ENCODE results near the gene CAPZA1. TPM values are rescaled to one million over a fixed set of nuclear protein-coding genes. Genes with fewer than 3 reads are reported as not detected.
A peak's percentile ranks its signal among the peaks of the same experiment; 100 is the strongest.

The CAPZA1 gene
- total RNA-seq, 1 donor from 2014 or later, result 143 TPM

DNA sequence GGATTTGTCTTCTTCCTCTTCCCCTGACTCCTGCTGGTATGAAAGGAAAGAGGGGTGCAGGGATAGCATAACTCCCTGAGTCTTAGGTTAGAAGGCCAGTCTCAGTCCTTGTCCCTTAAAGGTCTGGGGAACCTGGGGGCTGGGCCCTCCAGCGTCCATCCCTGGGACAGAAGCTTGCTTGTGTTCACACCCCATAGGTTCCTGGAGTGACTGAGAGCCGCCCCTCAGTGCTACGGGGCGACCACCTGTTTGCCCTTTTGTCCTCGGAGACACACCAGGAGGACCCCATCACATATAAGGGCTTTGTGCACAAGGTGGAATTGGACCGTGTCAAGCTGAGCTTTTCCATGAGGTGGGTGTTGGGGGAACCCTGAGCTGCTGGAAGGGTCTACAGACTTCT is 74.2 kb downstream of the CAPZA1 start:
- Histone ChIP-seq H3K4me1 (peaks cover 5% of the 10 kb centered on the region), H3K27me3 (ENCODE audit: low read depth) (no peaks in the 10 kb centered on the region), H3K36me3 (peaks cover 95% of the 10 kb centered on the region), H3K4me3 (no peak overlapping the region), H3K9me3 (no peaks in the 10 kb centered on the region), H3K27ac (no peak overlapping the region)
- ATAC-seq (no peak), DNase-seq (no peak)
- TF ChIP-seq, protein P1, sequence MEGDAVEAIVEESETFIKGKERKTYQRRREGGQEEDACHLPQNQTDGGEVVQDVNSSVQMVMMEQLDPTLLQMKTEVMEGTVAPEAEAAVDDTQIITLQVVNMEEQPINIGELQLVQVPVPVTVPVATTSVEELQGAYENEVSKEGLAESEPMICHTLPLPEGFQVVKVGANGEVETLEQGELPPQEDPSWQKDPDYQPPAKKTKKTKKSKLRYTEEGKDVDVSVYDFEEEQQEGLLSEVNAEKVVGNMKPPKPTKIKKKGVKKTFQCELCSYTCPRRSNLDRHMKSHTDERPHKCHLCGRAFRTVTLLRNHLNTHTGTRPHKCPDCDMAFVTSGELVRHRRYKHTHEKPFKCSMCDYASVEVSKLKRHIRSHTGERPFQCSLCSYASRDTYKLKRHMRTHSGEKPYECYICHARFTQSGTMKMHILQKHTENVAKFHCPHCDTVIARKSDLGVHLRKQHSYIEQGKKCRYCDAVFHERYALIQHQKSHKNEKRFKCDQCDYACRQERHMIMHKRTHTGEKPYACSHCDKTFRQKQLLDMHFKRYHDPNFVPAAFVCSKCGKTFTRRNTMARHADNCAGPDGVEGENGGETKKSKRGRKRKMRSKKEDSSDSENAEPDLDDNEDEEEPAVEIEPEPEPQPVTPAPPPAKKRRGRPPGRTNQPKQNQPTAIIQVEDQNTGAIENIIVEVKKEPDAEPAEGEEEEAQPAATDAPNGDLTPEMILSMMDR (IDR thresholded peaks at IDR 0.05), result no peak
- intact Hi-C loops (cut with DNase I), result no loop called here

GRCh38 chr1:112694363-112694929 is 74.8 kb downstream of the CAPZA1 start:
- ATAC-seq (no peak), DNase-seq (no peak)
- intact Hi-C loops (cut with DNase I), result no loop called here
- Histone ChIP-seq H3K4me3 (no peak overlapping the region), H3K27ac (no peak overlapping the region), H3K4me1 (peaks cover 12% of the 10 kb centered on the region), H3K27me3 (ENCODE audit: low read depth) (no peaks in the 10 kb centered on the region), H3K36me3 (peaks cover 100% of the 10 kb centered on the region), H3K9me3 (no peaks in the 10 kb centered on the region)
- TF ChIP-seq, protein P1 (IDR thresholded peaks at IDR 0.05), result no peak

GRCh38 chr1:112695276-112695675 is 75.6 kb downstream of the CAPZA1 start:
- H3K4me1 ChIP-seq, result peaks cover 20% of the 10 kb centered on the region
- no peak overlapping the region for H3K27ac ChIP-seq
- intact Hi-C loops (cut with DNase I), result no loop called here
- H3K4me3 ChIP-seq, result no peak overlapping the region
- H3K27me3 ChIP-seq (ENCODE audit: low read depth), result no peaks in the 10 kb centered on the region
- peaks cover 100% of the 10 kb centered on the region for H3K36me3 ChIP-seq
- ATAC-seq (no peak), DNase-seq (no peak)
- TF ChIP-seq, protein P1 (IDR thresholded peaks at IDR 0.05), result no peak
- no peaks in the 10 kb centered on the region for H3K9me3 ChIP-seq

DNA sequence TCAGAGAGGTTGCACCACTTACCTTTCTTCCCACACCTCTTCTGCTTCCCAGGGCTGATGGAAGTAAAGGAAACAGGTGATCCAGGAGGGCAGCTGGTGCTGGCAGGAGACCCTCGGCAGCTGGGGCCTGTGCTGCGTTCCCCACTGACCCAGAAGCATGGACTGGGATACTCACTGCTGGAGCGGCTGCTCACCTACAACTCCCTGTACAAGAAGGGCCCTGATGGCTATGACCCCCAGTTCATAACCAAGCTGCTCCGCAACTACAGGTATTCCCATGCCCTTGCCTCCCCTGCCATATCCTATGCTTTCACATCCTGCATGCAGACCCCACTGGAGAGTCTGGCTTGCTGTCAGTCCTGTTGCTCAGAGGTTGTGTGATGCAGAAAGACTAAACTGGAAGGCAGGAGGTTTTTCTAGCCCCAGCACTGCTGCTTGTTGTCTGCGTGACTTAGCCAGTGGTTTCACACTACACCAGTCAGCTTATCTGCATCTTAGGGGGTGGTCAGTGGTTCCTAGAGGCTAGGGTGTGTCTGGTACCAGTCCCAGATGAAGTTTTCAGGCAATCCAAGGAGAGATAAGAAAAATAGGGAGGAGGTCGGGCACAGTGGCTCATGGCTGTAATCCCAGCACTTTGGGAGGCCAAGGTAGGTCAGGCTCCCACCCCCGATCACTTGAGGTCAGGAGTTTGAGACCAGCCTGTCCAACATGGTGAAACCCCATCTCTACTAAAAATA is 77.1 kb downstream of the CAPZA1 start:
- intact Hi-C loops (cut with DNase I), result no loop called here
- Histone ChIP-seq H3K4me3 (no peak overlapping the region), H3K27ac (no peak overlapping the region), H3K4me1 (peaks cover 35% of the 10 kb centered on the region), H3K9me3 (no peaks in the 10 kb centered on the region), H3K27me3 (ENCODE audit: low read depth) (no peaks in the 10 kb centered on the region), H3K36me3 (peaks cover 96% of the 10 kb centered on the region)
- ATAC-seq, result no peak
- TF ChIP-seq, protein P1 (IDR thresholded peaks at IDR 0.05), result no peak
- DNase-seq, result no peak

DNA sequence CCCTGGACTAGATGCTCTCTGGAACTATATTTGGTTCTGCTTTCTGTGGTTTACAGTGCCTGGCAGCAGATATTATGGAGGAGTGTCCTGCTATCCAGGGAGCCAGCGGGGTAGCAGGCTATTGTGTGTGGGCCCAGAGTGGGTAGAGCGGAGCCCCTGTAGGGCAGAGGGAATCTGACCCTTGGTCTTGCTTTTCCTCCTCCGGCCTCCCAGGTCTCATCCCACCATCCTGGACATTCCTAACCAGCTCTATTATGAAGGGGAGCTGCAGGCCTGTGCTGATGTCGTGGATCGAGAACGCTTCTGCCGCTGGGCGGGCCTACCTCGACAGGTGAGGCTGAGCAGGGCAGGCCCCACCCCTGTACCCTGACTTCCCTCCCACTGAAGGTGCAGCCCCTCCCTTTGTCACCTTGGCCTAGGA is 78.2 kb downstream of the CAPZA1 start:
- intact Hi-C loops (cut with DNase I), result no loop called here
- H3K27ac ChIP-seq, result peak overlapping the region; percentile 3
- DNase-seq, result no peak

More for the DNA sequence above, 78.2 kb downstream of the CAPZA1 start:
- TF ChIP-seq, protein P1 (IDR thresholded peaks at IDR 0.05), result no peak
- Histone ChIP-seq H3K9me3 (no peaks in the 10 kb centered on the region), H3K4me1 (peaks cover 45% of the 10 kb centered on the region), H3K36me3 (peaks cover 95% of the 10 kb centered on the region), H3K4me3 (no peak overlapping the region), H3K27me3 (ENCODE audit: low read depth) (no peaks in the 10 kb centered on the region)
- ATAC-seq, result no peak
